ENCODE results near the gene CAMSAP1. TPM values are rescaled to one million over a fixed set of nuclear protein-coding genes. Genes with fewer than 3 reads are reported as not detected.

The CAMSAP1 gene
- total and polyA plus RNA-seq, 9 of the 15 experiments (the other 6 are each of a cell fraction or from before 2014, with no cell fraction given): 1.5 to 28.8 (median 14.3) TPM

DNA sequence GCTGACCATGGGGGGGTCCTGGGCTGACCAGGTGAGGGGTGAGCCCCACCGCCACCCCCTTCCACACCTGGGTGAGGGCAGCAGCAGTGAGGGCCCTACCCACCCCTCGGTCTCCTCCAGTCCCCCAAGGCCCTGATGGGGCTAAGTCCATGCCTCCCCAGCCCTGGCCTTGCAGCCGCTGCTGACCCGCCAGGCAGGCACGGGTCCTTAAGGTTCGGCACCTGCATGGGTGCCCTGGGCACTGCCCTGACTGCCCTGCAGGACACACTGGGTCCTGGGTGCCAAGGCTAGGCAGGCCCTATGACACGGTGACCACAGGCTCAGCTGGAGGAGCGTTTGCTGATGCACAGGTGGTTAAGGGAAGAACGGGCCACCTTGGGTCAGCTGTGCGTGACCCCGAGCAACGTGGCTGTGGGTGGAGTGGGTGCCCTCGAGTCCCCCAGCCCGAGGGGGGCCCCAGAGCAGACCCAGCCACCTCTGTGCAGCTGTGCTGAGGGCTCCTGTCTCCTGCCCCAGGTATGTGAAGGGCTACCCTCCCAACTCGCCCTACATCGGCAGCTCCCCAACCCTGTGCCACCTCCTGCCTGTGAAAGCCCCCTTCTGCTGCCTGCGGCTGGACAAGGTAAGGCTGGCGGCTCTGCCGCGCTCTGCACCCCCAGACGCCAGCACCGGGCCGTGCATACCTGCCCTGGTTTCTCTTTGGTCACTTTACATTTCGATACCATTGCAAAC lies 132.4 kb downstream of the CAMSAP1 start (continued):
- TF ChIP-seq NRF1 (conservative IDR thresholded peaks at IDR 0.05 in 1 of 2, IDR thresholded peaks at IDR 0.05 in 1 of 2): no peak
- TF ChIP-seq, protein P1, sequence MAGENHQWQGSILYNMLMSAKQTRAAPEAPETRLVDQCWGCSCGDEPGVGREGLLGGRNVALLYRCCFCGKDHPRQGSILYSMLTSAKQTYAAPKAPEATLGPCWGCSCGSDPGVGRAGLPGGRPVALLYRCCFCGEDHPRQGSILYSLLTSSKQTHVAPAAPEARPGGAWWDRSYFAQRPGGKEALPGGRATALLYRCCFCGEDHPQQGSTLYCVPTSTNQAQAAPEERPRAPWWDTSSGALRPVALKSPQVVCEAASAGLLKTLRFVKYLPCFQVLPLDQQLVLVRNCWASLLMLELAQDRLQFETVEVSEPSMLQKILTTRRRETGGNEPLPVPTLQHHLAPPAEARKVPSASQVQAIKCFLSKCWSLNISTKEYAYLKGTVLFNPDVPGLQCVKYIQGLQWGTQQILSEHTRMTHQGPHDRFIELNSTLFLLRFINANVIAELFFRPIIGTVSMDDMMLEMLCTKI (IDR thresholded peaks at IDR 0.05; ENCODE audit: partially characterized antibody): no peak
- TF ChIP-seq NFE2 (IDR thresholded peaks at IDR 0.05; ENCODE audit: low read depth): no peak
- TF ChIP-seq YY1 (IDR thresholded peaks at IDR 0.05; ENCODE audit: borderline replicate concordance in 1 of 3, control insufficient read depth in 1 of 3, extremely low read depth in 1 of 3, insufficient read depth in 3 of 3, insufficient read length in 1 of 3, insufficient replicate concordance in 2 of 3, low read depth in 1 of 3, low read length in 2 of 3): no peak
- TF ChIP-seq PRPF4 (IDR thresholded peaks at IDR 0.05; ENCODE audit: insufficient read depth, low read depth, low read length, poor library complexity, severe bottlenecking): no peak
- no peak for TF ChIP-seq SETDB1 (IDR thresholded peaks at IDR 0.05; ENCODE audit: low read length)

DNA sequence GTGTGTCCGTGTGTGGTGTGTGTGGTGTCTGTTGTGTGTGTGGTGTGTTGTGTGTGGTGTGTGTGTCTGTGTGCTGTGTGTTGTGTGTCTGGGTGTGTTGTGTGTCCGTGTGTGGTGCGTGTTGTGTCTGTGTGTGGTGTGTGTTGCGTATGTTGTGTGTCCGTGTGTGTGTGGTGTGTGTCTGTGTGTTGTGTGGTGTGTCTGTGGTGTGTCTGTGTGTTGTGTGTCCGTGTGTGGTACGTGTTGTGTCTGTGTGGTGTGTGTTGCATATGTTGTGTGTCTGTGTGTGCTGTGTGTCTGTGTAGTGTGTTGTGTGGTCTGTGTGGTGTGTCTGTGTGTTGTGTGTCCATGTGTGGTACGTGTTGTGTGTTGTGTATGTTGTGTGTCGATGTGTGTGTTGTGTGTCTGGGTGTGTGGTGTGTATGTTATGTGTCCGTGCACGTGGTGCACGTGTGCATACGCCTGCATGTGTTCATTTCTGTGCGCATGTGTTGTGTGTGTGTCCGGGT lies 133.1 kb downstream of the CAMSAP1 start:
- in situ Hi-C loops (cut with MboI) (no loop called here), intact Hi-C loops (cut with micrococcal nuclease) (no loop called here)
- peaks cover 0 to 50% of the 10 kb centered on the region in 2 experiments; a peak in 2 of 5 replicates for H3K4me1 ChIP-seq (replicated peaks in 1 of 2; ENCODE audit: control insufficient read depth in 2 of 2, insufficient read depth in 2 of 2, low read length in 2 of 2)
- DNase-seq (ENCODE audit: extremely low read depth in 1 of 4, low spot score in 3 of 4) (no peak), ATAC-seq (no peak), FAIRE-seq (peak; percentile 79)
- H3K9ac ChIP-seq (ENCODE audit: insufficient read depth in 1 of 2, low read depth in 2 of 2, low read length in 2 of 2): no peak overlapping the region
- H3K4me2 ChIP-seq (ENCODE audit: insufficient read depth, low read length): no peak overlapping the region
- H3K9me3 ChIP-seq (replicated peaks; ENCODE audit: control insufficient read depth, insufficient read depth, low read depth, low read length): no peaks in the 10 kb centered on the region
- H3K27me3 ChIP-seq (ENCODE audit: control insufficient read depth in 2 of 2, insufficient read depth in 2 of 2, low read length in 2 of 2): peaks cover 3 to 78% of the 10 kb centered on the region in 2 experiments; a peak in 3 of 5 replicates
- H3K36me3 ChIP-seq (ENCODE audit: control insufficient read depth, insufficient read depth, low read length): no peaks in the 10 kb centered on the region
- no peak overlapping the region for H2AFZ ChIP-seq (ENCODE audit: low read depth, low read length)
- 14% methylated on average over 15 of the region's 15 CpGs for WGBS (ENCODE audit: insufficient coverage, low coverage, missing lambda C conversion rate)
- POLR2A ChIA-PET: interaction anchor here (0.6 kb wide), 1 partner anchor 324 kb away, joined by 3 read pairs; no protein-coding TSS in a partner anchor
- H3K9me1 ChIP-seq (ENCODE audit: control insufficient read depth, insufficient read depth, low read length): peaks cover 6% of the 10 kb centered on the region
- peaks cover 17% of the 10 kb centered on the region for H4K20me1 ChIP-seq (replicated peaks; ENCODE audit: control insufficient read depth, insufficient read depth, low read length)
- H3K27ac ChIP-seq (ENCODE audit: extremely low read depth, low read depth, low read length): no peak overlapping the region; the same call in 2 of the 3 replicates
- BruUV-seq (replicated peaks): no TSS peak
- CTCF ChIA-PET (ENCODE audit: low intra/inter-chr PET ratio): no interaction called here
- no peak overlapping the region for H3K4me3 ChIP-seq
- no peaks in the 10 kb centered on the region for H3K79me2 ChIP-seq (ENCODE audit: control insufficient read depth, insufficient read depth, low read length)
- TF ChIP-seq, protein P2, sequence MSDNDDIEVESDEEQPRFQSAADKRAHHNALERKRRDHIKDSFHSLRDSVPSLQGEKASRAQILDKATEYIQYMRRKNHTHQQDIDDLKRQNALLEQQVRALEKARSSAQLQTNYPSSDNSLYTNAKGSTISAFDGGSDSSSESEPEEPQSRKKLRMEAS (CRISPR knock-in tag; IDR thresholded peaks at IDR 0.05): peak; percentile 75
- TF ChIP-seq NCOA2 (IDR thresholded peaks at IDR 0.05; ENCODE audit: partially characterized antibody in 2 of 2): no peak
- TF ChIP-seq CBX1 (IDR thresholded peaks at IDR 0.05; ENCODE audit: low read depth): 0 out of 2 replicates have a peak, but pooled peaks have one; percentile 43
- TF ChIP-seq, protein P3, sequence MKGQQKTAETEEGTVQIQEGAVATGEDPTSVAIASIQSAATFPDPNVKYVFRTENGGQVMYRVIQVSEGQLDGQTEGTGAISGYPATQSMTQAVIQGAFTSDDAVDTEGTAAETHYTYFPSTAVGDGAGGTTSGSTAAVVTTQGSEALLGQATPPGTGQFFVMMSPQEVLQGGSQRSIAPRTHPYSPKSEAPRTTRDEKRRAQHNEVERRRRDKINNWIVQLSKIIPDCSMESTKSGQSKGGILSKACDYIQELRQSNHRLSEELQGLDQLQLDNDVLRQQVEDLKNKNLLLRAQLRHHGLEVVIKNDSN (CRISPR knock-in tag; IDR thresholded peaks at IDR 0.05): peak; percentile 73
- no peak for TF ChIP-seq ZNF184 (CRISPR knock-in tag; IDR thresholded peaks at IDR 0.05)
- 0 out of 2 replicates have a peak, but pooled peaks have one; percentile 29 for TF ChIP-seq TSC22D4 (tag; IDR thresholded peaks at IDR 0.05)
- TF ChIP-seq, protein P4, sequence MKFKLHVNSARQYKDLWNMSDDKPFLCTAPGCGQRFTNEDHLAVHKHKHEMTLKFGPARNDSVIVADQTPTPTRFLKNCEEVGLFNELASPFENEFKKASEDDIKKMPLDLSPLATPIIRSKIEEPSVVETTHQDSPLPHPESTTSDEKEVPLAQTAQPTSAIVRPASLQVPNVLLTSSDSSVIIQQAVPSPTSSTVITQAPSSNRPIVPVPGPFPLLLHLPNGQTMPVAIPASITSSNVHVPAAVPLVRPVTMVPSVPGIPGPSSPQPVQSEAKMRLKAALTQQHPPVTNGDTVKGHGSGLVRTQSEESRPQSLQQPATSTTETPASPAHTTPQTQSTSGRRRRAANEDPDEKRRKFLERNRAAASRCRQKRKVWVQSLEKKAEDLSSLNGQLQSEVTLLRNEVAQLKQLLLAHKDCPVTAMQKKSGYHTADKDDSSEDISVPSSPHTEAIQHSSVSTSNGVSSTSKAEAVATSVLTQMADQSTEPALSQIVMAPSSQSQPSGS (CRISPR knock-in tag; IDR thresholded peaks at IDR 0.05): peak; percentile 26; the same call in 1 of the 2 replicates
- peak; percentile 79 for TF ChIP-seq PHF20 (IDR thresholded peaks at IDR 0.05; ENCODE audit: partially characterized antibody)
- TF ChIP-seq SMARCA5 (IDR thresholded peaks at IDR 0.05): peak; percentile 63; the same call in 1 of the 2 replicates
